Stimulated activated CD8-positive, alpha-beta memory T cell treated with anti-CD3 and anti-CD28 coated beads, Interleukin-15, amount 100 ng/mL, for 4 hours (primary cell): ENCODE results near the gene CYB5B.

ENCODE experiments used
- DNase-seq, 2 donors: peaks; one replicate each; pipeline ENCODE4 v3.0.0-alpha.2; 2020; ENCODE audit warnings: low read depth in 2 of 2

Gene CYB5B

DNA sequence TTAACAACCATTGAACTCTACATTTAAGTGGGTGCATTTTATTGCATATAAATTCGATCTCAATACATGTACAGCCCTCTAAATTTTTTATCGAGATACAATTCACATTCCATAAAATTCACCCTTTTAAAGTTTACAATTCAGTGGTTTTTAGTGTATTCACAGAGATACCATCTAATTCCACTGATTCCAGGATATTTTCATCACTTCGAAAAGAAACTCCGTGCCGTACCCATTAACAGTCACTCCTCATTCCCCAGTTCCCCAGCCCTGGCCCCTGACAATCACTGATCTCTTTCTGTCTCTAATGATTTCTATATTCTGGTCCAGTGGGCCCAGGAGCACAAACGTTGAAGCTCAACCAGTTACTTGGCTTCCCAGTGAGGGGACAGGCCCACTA, 61.4 kb downstream of the CYB5B start:
- DNase-seq: no peak

DNA sequence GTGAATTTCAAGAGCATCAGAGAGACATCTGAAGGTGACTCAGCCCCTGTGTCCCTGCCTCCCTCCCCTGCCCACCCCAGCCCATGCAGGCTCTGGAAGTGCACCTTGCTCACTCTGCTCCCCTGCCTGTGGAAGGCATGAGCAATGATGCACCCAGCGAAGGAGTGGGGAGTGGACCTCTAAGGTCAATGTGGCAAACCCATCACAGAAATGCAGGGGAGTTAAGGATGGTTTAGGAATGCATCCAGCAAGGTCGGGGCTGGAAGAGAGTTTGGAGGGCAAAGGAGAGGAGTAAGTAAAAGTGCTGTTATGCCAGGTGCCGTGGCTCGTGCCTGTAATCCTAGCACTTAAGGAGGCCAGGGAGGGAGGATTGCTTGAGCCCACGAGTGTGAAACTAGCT, 61.9 kb downstream of the CYB5B start:
- no peak for DNase-seq

DNA sequence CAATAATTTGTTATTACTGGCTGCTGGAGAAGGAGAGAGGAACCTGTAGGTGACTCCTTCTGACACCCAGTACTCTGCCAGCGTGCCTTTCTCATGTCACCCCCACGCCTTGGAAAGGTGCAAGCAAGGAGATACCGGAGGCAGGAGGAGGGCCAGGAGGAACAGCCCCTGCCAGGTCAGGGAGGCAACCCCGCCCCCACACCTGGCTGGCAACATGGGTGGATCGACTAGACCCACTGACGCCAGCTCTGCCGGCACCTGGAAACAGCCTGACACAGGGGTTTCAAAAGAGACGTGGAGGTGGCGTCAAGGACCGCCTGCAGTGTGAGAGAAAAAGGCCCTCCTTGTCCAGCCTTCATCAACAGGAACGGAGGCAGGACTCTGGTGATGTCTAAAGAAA, 62.3 kb downstream of the CYB5B start:
- DNase-seq: no peak

DNA sequence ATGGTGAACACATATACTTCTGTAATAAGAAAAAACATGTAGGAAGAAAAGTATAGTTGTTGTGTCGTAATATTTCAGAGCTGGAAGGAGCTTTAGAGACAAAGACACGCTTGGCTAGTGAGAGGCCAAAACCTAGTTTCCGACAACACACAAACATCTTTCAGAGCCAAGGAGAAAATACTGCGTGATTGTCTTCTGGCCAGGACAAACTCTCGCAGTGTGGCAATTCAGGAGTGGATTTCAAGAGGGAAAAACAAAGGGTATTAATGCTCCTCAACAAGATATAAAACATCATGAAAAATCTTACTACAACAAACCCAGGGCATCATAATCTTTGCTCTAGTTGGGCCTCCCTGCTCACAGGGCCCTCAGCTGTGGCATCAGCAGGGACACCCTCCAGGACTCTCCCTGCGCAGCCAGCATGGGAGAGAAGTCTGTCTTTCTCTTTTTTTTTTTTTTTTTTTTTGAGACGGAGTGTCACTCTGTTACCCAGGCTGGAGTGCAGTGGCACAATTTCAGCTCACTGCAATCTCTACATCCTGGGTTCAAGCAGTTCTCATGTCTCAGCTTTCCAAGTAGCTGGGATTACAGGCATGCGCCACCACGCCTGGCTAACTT, 66.4 kb downstream of the CYB5B start:
- DNase-seq: no peak

DNA sequence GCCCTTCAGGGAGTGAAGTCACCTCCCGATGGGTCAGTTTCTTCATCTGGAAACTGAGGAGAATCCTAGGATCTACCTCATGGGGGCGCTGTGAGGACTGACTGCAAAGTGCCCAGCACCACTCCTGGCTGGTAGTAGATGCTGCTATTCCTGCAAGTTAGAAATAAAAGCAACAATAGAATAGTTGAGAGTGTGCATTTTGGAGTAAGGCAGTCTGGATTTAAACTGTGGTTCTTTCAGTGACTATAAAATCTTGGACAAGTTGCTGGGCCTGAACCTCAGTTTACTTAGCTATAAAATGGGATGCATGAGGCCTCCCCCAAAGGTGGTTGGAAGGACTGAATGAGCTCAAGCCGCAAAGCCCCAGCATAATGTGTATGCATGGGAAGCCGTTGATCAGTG, 70.6 kb downstream of the CYB5B start:
- DNase-seq: no peak

DNA sequence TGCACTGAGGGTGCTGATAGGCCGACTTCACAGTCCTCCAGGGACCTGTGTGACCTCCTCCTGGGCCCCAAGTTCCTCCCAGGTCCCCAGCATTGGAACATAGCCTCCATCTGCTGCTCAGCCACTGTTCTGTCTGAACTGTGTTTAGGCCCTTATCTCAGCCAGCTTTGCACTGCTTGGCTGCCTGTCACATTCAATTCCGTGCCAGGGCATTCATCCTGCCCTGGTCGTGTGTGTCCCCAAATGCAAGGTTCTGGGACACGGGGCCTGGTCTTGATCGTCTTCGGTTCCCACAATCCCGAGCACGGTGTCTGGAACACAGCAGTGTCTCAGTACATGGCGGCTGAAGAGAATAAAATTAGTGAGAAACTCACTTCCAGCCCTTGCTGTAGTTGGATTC, 71.4 kb downstream of the CYB5B start:
- DNase-seq: no peak

DNA sequence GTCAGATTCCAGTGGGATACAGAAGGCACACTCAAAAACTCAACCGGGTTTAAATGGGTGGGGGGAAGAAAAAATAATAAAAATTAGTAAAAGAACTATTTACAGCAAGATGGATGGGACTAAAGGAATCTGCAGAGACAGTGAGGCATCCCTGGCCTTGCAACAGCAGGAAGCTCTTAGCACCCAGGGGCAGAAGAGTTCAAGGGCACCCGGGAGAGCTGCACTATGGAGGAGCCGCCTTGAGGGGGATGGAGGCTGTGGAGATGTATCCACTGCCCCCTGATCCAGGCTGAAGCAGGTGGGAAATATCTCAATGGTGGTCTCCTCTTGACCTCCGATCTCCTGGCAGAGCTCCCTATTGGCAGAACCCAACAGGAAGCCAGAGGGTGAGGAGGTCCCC, 72.0 kb downstream of the CYB5B start:
- DNase-seq: no peak

DNA sequence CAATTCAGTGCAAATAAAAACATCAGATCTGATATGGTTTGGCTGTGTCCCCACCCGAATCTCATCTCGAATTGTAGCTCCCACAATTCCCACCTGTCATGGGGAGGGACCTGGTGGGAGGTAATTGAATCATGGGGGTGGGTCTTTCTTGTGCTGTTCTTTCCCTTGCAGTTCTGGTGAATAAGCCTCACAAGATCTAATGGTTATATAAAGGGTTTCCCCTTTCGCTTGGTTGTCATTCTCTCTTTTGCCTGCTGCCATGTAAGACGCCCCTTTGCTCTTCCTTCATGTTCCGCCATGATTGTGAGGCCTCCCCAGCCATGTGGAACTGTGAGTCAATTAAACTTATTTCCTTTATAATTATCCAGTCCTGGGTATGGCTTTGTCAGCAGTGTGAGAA, 72.5 kb downstream of the CYB5B start:
- no peak for DNase-seq

DNA sequence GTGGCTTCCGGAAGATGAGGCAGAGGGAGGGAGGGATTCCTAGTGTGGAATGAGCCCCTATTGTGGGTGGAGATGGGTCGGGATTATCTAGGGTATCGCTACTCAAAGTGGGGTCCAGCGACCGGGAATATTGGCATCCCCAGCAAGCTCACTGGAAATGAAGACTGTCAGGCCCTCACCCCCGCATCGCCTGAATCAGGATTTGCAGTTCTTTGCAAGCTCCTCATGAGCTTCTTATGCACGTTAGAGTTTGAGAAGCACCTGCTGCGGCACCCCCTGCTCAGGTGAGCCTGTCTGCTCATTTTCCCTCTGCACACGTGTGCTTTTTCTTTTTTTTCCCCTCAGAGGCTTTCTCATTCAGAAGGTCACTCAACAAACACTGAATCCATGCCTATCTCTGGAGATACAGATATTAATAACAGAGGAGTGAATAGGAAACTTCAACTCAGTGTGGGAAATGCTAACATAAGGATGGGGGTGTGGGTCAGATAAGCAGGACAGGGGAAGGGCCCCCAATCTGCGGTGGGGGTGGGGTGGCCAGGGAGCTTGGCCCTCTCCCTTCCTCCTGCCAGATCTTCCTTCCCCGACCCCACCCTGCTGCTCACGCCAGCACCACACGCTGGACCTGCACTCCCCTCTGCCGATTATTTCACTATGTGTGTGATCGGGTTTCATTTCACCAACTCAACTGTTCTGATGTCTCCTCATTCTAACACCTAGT, 73.6 kb downstream of the CYB5B start:
- no peak for DNase-seq

DNA sequence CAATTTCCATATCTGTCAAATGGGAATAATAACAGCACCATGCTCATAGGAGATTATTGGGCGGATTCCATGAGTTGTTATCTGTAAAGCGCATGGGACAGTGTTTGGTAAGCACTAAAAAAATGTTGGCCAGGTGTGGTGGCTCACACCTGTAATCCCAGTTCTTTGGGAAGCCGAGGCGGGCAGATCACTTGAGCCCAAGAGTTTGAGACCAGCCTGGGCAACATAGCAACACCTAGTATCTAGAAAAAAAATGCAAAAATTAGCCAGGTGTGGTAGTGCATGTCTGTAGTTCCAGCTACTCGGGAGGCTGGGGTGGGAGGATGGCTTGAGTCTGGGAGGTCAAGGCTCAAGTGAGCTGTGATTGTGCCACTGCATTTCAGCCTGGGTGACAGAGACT, 74.5 kb downstream of the CYB5B start:
- DNase-seq: no peak

DNA sequence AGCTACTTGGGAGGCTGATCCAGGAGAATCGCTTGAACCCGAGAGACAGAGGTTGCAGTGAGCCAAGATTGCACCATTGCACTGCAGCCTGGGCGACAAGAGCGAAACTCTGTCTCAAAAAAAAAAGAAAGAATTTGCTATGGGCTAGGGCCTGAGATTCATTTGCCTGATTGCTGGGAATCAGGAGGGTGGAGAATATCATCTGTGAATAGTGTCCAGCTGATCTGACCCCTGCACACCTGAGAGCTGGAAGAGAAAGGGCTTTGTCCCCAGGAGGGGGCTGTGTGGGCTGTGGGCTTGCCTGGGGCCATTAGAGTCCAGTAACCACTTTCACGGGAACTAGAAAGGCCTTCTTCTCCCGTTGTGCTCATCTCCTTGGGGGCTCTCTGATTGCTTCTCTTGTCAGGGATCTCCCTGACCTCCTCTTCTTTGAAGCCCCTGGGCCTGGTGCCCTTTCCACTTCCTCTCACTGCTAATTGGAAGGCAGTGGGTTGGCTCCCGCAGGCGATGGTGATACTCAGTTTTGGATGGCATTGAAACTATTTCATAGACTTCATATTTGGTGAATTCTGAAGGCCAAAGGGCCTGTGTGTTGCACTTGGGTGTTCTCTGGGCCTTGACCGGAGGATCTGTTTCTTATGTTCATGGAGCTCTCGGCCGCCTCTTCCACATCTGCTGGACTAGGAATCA, 75.3 kb downstream of the CYB5B start:
- no peak for DNase-seq

DNA sequence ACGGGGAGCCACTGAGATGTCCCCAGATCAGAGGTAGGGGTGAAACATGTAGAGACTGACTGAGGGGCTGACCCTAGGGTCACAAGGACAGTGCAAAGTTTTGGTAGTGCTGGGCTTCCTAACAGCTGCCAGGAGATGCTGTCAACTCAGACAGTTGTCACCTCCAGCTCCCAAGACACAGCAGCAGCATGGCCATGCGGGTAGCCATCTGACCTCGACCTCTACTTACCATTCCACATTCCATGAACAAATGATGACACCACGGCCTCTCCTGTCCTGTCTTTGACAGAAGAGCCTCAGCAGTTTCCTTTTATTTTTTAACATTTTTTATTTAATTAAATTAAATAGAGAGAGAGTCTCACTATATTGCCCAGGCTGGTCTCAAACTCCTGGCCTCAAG, 76.1 kb downstream of the CYB5B start:
- DNase-seq: no peak

DNA sequence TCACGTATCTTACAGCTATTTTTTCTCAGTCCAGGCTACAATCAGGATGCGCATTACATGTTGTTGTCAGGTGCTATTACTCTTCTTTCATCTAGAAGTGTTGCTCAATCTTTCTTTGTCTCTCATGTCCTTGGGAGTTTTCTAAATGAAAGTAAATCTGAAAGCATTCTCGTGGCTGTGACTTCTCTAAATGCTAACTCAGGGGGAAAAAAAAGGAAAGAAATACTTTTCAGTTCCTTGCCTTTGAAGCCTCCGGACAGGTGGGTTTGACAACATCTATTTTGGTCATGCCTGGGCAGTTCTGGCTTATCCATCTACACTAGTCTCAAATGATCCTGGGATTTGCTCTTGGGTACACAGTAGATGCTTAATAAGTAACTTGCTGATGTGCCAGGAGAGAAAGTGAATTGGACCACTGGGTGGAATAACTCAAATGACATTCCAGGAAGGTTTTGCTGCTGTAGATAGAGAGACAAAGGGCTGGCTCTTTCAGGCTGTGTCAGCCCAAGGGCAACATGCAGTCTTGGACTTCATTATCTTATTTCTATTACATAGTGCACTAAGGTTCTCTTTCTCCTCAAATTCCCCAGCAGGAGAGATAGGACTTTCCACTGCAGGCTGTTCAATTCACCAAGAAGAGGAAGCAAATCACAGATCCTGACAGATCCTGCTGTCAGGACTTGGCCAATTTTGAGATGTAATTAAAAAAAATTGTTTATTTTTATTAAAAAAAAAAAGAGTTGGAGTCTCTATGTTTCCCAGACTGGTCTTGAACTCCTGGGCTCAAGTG, 77.7 kb downstream of the CYB5B start:
- DNase-seq: no peak

DNA sequence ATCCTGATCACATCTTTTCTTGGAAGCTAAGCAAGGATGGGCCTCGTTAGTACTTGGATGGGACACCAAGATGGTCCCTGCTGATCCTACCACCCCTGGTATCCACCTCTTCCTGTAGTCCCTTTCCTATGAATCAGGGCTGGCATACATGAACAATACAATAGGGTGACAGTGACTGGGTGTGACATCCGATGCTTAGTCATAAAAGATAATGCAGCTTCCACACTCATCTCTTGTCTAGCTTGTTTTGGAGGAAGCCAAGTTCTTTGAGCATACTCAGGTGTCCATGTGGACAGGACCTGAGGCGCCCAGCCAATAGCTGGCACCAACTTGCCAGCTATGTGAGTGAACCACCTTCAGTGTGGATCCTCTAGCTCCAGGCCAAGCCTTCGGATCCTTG, 78.8 kb downstream of the CYB5B start:
- no peak for DNase-seq

DNA sequence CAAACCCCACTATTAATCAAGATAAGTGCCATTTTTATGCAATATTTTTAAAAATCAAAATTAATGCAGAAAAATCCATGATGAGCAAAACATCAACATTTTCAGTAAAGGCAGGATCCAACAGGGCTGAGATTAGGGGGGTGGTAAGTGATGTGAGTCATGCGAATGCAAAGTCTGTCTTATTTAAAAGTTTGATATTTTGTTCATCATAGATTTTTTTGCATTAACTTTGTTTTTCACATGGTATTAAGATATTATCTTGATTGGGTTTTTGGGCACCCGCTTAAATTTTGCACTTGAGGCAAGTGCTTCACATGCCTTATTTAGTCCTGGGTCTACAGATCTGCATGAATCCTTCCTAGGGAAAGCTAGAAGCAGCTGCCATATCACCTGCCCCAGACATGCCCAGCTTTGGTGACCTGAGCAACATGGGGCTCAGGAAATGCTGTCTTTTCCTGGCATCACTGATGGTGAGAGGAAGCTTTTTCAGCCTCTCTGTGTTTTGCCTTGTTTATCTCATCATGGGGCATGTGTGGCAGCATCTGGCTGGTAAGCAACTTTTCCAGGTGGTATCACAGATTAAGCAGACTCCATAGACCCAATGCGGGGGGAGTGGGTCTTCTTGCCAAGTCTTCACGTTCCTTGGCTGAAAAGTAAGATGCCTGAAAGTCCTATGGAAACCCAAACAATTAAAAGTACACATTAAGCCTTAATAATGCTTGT, 83.8 kb downstream of the CYB5B start:
- DNase-seq: no peak

DNA sequence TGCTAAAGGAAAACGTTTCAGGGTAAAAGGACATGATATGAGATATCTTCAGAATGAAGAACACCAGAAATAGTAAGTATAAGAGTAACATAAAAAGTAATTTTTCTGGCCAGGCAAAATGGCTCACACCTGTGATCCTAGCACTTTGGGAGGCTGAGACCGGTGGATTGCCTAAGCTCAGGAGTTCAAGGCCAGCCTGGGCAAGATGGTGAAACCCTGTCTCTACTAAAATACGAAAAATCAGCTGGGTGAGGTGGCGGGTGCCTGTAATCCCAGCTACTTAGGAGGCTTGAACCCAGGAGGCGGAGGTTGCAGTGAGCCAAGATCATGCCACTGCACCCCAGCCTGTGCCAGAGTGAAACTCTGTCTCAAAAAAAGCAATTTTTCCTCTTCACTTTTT, 84.7 kb downstream of the CYB5B start:
- no peak for DNase-seq

DNA sequence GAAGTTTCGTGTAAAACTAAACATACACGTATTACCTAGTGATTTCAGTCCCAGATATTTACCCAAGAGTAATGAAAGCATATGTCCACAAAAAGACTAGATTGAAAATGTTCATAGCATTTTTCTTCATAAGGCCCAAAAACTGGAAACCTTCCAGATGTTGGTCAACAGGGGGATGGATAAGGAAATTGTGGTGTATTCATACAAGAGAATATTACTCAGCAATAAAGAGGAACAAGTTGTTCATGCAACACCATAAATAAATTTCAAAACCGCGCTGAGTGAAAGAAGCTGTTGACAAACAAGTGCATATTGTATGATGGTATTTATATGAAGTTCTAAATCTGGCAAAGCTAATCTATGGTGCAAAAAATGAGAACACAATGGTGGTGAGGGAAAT, 87.2 kb downstream of the CYB5B start:
- no peak for DNase-seq

DNA sequence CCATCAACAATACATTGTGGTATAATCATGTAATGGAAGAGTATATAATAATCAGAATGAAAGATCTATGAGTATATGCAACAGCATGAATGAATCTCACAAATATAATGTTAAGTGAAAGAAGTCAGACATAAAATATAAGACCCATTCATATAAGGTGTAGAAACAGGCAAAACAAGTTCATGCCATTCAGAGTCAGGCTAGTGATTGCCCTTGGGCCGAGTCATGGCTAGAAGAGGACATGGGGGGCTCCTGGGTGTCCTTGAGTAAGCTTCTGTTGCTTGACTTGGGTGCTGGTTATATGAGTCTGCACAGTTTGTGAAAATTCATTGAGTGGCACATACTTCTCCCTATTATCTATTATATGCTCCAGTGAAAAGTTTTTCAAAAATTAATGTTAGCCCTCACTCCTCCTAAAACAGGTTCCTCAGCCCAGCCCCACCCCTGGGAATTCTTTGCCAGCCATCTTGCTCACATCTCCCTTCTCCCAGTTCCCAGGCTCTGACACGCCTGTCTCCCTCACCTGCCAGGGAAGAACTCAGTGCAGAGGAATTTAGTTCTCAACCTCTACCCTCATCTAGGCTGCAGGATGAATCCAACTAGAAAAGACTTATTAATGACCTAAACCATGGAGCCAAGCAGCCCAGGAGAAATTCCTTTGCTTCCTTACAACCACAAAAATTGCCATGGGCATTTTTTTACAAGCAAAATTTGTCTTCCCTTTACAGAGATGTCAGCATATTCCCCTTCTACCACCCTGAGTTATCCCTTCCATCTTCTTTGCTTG, 89.0 kb downstream of the CYB5B start:
- no peak for DNase-seq

DNA sequence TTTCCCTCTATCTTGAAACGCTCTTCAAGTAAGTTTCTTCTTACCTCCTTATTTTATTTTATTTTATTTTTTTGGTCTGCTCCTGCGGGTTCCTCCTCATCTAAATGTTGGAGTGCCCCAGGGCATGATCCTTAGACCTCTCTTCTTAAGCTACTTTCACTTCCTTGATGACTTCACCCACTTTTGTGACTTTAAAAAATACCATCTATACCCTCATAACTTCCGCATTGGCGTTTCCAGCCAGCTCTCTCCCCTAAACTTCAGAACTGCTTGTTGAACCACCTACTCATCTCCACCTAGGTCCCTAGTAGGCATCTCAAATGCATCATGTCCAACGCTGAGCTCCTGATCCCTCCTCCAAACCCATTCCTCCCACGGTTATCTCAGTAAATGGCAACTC, 89.9 kb downstream of the CYB5B start:
- no peak for DNase-seq
